ENCODE data around the gene KRT20.

KRT20 gene

DNA sequence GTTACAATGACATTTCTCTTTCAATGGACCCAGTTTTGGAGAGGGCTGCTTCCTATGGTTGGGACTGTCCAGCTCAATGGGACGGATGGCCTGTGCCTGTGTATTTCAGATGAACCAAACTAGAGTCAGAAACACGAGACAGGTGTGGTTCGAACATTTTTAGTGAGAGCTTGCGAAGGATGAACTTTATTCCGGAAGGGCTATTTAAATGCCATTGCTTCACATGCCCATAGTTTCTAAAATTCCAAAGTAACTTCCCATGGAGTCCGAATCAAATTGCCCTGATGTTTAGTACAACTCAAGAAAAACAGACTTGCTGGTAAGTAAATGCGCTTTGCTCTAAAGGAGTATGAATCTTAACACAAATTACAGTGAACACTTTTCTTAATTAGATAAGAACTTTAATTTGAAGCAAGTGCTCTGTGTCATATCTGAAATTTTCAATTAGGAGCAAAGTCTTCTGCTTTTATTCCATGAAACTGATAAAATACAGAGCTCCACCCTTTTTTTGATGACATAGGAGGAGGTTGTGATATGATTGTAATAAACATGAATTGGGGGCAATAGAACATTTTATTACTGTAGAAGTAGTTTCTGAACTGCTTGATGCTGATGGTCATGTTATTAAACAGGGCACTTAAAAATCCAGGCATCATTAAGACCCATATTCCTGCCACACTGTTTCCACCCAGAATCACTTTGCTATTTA, 1.3 kb downstream of the KRT20 start:
- no peaks in the 10 kb centered on the region for H3K4me1 ChIP-seq (ENCODE audit: control insufficient read depth in 1 of 2, insufficient read depth in 1 of 2, low read depth in 1 of 2, low read length in 1 of 2)
- no peaks in the 10 kb centered on the region for H3K36me3 ChIP-seq
- no peak for TF ChIP-seq CTCF (IDR thresholded peaks at IDR 0.05)
- H3K27ac ChIP-seq = no peak overlapping the region
- H3K27me3 ChIP-seq = peaks cover 85% of the 10 kb centered on the region
- H3K9me3 ChIP-seq = no peaks in the 10 kb centered on the region
- no peak overlapping the region for H3K4me3 ChIP-seq (ENCODE audit: low read depth in 1 of 2, low read length in 1 of 2)

- Histone ChIP-seq H3K9me3 (no peaks in the 10 kb centered on the region), H3K36me3 (no peaks in the 10 kb centered on the region), H3K27me3 (peaks cover 77% of the 10 kb centered on the region), H3K27ac (no peak overlapping the region), H3K4me3 (ENCODE audit: low read depth in 1 of 2, low read length in 1 of 2) (no peak overlapping the region), H3K4me1 (ENCODE audit: control insufficient read depth in 1 of 2, insufficient read depth in 1 of 2, low read depth in 1 of 2, low read length in 1 of 2) (no peaks in the 10 kb centered on the region)
- no peak for TF ChIP-seq CTCF (IDR thresholded peaks at IDR 0.05)
These were observed 2.0 kb downstream of the KRT20 start for GRCh38 chr17:40883031-40883430.

- Histone ChIP-seq H3K9me3 (no peaks in the 10 kb centered on the region), H3K4me3 (ENCODE audit: low read depth in 1 of 2, low read length in 1 of 2) (no peak overlapping the region), H3K27ac (no peak overlapping the region), H3K4me1 (ENCODE audit: control insufficient read depth in 1 of 2, insufficient read depth in 1 of 2, low read depth in 1 of 2, low read length in 1 of 2) (no peaks in the 10 kb centered on the region), H3K27me3 (peaks cover 54% of the 10 kb centered on the region), H3K36me3 (no peaks in the 10 kb centered on the region)
- no peak for TF ChIP-seq CTCF (IDR thresholded peaks at IDR 0.05)
These were observed 6.0 kb downstream of the KRT20 start for GRCh38 chr17:40879026-40879425.

- H3K4me3 ChIP-seq (ENCODE audit: low read depth in 1 of 2, low read length in 1 of 2) = no peak overlapping the region
- TF ChIP-seq CTCF (IDR thresholded peaks at IDR 0.05) = no peak
- peaks cover 54% of the 10 kb centered on the region for H3K27me3 ChIP-seq
- no peaks in the 10 kb centered on the region for H3K9me3 ChIP-seq
- no peak overlapping the region for H3K27ac ChIP-seq
- H3K4me1 ChIP-seq (ENCODE audit: control insufficient read depth in 1 of 2, insufficient read depth in 1 of 2, low read depth in 1 of 2, low read length in 1 of 2) = no peaks in the 10 kb centered on the region
- H3K36me3 ChIP-seq = no peaks in the 10 kb centered on the region
These were observed 7.0 kb downstream of the KRT20 start for GRCh38 chr17:40878044-40878443.

- Histone ChIP-seq H3K27me3 (peaks cover 33% of the 10 kb centered on the region), H3K4me1 (ENCODE audit: control insufficient read depth in 1 of 2, insufficient read depth in 1 of 2, low read depth in 1 of 2, low read length in 1 of 2) (peaks cover 21 to 25% of the 10 kb centered on the region in 2 experiments), H3K36me3 (no peaks in the 10 kb centered on the region), H3K4me3 (ENCODE audit: low read depth in 1 of 2, low read length in 1 of 2) (no peak overlapping the region), H3K9me3 (no peaks in the 10 kb centered on the region), H3K27ac (no peak overlapping the region)
- TF ChIP-seq CTCF (IDR thresholded peaks at IDR 0.05) = no peak
These were observed 11.2 kb downstream of the KRT20 start for GRCh38 chr17:40873801-40874200.
